ENCODE results near the gene SLIT3.
A peak's percentile ranks its signal among the peaks of the same experiment; 100 is the strongest.
"Not testable (repeated sequence)": the region's sequence is repeated elsewhere in the genome, so short reads cannot be mapped to it uniquely, and the experiment has no call there.

The SLIT3 gene

GRCh38 chr5:169132302-169132660 lies 168.7 kb downstream of the SLIT3 start:
- no peak for DNase-seq

GRCh38 chr5:169131616-169132301 lies 169.2 kb downstream of the SLIT3 start:
- DNase-seq = no peak

DNA sequence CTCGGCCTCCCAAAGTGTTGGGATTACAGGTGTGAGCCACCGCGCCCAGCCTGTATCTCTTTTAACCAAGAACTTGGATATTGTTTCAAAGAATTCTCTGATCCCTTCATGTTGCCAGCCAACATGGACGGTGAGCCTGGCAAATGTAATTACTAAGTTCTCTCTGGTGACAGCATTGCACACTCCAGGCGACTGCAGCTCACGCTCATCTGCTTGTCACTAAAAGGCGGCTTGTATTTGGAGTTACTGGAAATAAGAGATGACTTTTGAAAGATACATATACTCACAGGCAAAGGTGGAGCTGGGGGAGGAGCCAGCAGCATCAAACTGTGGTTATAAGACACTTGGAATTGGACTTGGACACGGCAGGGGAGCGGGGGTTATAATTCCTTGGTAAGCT lies 172.3 kb downstream of the SLIT3 start:
- no peak for DNase-seq

- no peak for DNase-seq
Measured at GRCh38 chr5:169127431-169127830, 173.5 kb downstream of the SLIT3 start.

DNA sequence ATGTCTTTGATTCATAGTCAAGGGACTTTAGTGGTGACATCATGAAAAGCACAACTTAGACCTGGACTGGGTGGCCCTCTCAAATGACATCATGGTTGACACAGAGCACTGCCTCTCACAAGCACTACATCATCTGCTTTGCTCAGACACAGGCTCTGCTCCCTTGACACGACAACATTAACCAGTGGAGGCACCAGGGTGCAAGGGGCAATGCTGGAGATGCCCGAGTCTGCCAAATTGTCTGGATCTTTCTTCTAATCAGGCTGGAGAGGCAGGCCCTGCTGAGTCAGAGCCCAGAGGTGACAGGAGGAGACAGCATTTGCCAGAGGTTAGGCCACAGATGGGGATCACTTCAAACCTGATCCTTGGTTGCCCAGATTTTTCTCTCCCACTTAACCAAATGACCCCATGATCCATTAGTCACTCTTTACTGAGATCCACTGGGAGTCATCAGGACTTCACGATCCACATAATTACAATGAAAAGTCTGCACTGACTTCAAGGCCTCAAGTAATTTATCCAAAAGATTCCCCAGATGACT lies 174.4 kb downstream of the SLIT3 start:
- peak in 1 of 2 experiments; percentile 49 for DNase-seq

DNA sequence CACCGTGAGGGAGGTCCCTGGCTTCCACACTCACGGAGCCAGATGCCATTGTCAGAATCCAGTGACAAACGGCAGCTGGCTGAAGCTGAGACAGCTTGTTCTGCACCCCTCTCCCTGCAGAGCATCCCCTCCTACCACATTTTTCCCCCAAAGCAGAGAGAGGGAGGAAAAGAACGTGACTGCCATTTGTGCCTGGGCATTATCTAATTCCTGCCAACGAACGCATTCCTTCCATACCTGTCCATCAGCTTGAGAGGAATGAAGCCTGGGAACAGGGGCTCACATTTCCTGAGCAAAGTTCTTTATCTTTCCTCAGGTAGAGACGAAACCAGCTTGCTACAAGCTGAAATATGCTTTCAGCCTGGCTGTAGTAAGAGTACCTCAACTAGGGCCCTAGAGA lies 175.4 kb downstream of the SLIT3 start:
- peak in 1 of 2 experiments; percentile 25 for DNase-seq

DNA sequence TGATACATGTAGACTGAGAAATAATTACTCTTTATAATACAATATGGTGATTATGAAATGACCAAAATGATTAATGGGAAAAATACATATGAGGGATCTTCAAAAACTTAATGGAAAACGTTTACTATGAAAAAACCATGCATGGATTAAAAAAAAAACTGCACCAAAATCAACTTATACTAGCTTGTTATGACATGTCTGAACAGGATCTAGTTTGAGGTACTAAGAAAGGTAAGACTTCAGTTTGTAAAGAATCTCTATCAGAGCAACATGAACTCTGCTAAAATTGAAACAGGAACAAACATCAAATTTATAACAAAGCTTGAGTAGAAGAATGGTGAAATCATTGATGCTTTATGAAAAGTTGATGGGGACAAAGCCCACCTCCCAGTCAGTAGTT lies 178.0 kb downstream of the SLIT3 start:
- DNase-seq = no peak

- no peak for DNase-seq
Measured at GRCh38 chr5:169121630-169122420, 179.1 kb downstream of the SLIT3 start.

DNA sequence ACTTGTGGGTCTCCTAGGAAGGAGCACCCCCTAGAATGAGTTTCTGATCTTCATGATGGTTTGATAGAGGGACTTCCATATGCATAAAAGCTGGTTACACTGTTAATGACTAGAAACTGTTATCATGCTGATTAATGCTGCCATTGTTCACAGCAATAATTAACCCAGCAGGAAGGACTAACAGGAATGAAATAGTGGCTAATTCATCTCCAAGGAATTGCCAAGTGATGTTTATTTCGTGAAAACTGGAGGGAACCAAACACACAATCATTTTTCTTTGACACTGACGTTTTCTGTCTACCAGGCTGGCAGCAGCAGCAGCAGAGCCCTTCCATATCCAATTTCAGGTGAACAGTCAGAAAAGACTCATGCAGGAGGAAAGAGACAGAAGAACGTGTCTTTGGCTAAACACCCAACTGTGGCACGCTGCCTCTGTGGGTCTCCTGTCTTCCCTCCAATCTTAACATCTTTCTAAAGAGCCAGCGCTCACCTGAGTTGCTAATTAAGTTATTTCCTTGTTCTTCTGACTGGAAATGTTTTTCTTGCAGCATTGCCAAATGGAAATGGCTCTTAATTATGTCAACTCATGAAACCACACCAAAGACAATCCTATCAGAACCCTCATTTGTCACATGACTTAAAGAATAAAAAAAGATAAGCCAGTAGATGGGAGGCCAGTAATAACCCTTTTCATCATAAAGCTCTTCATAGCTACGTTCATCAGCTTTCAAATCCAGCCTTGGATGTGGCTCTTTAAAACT lies 181.5 kb downstream of the SLIT3 start:
- no peak for DNase-seq

- DNase-seq = peak in 1 of 2 experiments; percentile 32
Measured at GRCh38 chr5:169116961-169117461, 183.9 kb downstream of the SLIT3 start.

GRCh38 chr5:169115461-169116124 lies 185.3 kb downstream of the SLIT3 start:
- no peak for DNase-seq

DNA sequence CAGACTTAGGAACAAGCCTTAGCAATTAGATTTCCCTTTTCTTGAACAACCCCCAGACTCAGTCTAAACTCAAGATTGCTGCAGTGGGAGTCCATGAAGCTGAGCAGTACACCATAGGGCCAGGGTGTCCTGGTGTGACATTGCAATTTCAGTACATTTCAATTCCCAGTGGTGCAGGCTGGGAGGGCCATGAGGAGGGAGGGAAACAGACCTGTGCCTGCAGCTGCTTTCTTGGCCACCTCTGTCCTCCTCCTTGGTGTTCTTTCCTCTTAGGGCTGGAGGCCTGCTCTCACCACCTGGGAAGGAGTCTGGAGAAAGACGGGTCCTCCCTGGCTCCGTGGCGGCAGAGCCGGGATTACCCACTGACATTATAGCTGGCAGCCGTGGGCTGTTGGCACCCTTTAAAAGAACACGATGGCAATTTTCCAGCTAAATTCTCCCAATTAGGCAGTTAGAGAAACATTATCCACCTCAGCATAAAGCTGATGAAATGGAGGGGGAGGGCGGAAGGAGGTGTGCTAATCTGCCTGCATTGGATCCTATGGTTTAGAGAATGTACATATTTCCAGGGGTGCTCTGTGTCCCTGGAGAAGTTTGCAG lies 186.4 kb downstream of the SLIT3 start:
- no peak for DNase-seq

DNA sequence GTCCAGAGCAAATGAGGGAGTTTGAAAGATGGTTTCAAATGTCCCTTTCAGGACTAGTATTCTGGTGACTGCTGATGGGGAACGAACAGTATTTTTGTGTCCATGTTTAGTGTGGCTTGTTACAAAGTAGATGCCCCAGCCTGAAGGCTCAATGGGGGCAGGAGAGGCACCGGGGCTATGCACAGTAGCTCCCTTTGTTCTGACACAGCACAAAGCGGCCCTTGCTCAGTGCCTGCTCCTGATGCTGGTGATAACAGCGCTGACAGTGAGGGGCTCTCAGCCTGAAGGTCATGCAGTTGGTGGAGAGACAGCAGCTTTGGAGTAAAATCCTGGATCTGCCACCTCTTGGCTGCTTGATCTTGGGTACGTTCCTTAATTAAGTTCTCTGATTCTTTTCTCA lies 188.9 kb downstream of the SLIT3 start:
- DNase-seq = no peak

DNA sequence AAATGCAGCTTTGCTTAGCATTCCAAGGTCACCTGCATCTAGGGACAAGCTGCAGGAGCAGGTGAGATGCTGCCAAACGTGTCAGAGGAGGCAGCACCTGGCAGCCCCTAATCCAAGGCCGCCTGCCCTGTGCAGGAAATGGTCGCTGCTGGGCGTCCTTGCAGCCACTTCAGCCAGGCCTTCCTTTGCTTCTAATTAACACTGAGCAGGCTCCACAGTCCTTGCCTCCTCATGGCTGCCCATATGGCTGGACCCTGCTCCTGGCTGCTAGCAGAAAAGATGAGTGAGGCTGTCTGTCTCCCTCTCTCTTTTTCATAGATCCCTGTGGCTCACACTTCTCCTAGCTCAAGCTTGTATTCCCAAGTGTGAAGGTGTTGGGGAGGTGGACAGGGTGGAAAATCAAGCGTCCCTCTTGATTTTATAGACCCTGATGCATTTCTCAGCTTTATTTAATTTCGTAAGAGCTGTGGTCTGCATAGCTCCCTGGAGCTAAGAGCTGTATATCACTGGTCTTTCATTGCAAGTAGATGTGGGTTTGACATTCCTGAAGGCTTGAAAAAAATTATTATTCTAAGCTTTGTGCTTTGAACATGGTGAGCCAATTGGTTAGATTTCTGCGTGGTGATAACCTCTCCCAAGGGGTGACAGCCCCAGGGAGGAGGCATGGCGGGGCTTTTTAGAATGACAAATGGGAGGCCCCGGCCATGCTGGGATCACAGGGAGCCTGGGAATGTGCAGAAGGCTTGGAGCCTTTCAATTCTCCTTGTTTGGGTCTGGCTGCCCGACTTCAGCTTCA lies 193.8 kb downstream of the SLIT3 start:
- DNase-seq = peak in 1 of 2 experiments; percentile 30

DNA sequence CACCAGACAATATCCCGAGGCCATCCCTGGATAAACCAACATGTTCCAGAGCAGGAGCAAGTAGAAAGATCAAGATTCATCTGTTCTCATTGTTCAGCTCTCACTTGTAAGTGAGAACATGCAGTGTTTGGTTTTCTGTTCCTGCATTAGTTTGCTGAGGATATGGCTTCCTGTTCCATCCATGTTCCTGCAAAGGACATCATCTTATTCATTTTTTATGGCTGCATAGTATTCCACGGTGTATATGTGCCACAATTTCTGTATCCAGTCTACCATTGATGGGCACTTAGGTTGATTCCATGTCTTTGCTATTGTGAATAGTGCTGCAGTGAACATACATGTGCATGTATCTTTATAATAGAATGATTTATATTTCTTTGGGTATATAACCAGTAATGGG lies 195.4 kb downstream of the SLIT3 start:
- not testable (repeated sequence) for DNase-seq

DNA sequence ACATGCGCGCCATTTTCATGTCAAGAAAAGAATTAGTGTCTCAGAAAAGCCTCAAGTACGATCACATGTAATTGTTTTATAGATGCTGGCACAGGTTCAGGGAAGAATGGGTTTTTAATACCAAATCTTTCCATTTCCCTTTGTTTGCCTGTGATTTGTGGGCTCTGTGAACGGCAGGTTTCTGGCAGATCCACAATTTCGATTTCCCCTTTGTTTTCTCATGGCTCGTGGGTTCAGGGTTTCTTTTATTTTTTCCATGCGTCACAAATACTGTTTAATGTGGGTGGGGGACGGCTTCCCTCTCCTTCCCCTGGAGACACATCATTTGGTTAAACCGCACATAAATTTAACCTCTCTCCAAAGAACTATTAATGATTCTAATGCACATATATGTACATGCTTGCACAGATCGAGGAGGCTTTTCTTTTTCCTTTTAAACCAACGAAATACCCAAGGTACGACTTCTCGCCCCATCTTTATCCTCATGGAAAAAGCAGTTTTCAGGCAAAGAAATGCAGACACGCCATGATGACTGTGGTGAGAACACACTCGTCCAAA lies 195.9 kb downstream of the SLIT3 start:
- DNase-seq = no peak

- no peak for DNase-seq
Measured at GRCh38 chr5:169103586-169104181, 197.3 kb downstream of the SLIT3 start.

DNA sequence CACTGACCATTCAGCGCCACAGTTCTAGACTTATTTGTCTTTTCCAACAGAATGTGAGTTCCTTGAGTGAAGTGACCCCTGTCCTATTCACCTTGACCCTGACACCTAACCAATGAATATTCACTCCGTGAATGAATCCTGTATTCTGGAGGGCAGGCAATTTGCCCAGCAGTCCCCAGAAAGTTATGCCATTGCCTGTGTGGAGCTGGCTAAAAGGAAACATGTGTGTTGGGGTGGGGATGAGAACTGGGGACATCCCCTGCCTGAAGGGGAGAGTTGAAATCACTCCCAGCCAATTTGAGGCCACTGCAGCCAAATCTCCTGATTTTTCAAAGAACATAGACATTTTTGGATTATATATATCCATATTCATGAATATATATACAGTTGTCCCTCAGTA lies 199.0 kb downstream of the SLIT3 start:
- DNase-seq = no peak

GRCh38 chr5:169100735-169101075 lies 200.2 kb downstream of the SLIT3 start:
- DNase-seq = peak in 1 of 2 experiments; percentile 56
